Endothelial cell (in vitro differentiated cells): ENCODE measurements around the gene SLC38A8. TPM values are rescaled to one million over a fixed set of nuclear protein-coding genes. Genes with fewer than 3 reads are reported as not detected.
A peak's percentile ranks its signal among the peaks of the same experiment; 100 is the strongest.

Experiments used
- DNase-seq: peaks from one replicate; pipeline ENCODE4 v3.0.0; 2021; ENCODE audit warnings: low spot score
- H3K27ac Mint-ChIP-seq: one replicate; pipeline ENCODE4 v1.8.0; 2021; ENCODE audit warnings: mixed read lengths, inconsistent platforms; ENCODE audit not compliant: unreplicated experiment
- H3K27me3 Mint-ChIP-seq: one replicate; pipeline ENCODE4 v1.8.0; 2021; ENCODE audit warnings: mild to moderate bottlenecking, moderate library complexity, mixed read lengths, inconsistent platforms; ENCODE audit not compliant: unreplicated experiment
- H3K36me3 Mint-ChIP-seq: one replicate; pipeline ENCODE4 v1.8.0; 2021; ENCODE audit warnings: mild to moderate bottlenecking, low read depth, mixed read lengths, inconsistent platforms; ENCODE audit not compliant: unreplicated experiment
- H3K4me1 Mint-ChIP-seq: one replicate; pipeline ENCODE4 v1.8.0; 2021; ENCODE audit warnings: mild to moderate bottlenecking, mixed read lengths, inconsistent platforms; ENCODE audit not compliant: unreplicated experiment
- H3K4me3 Mint-ChIP-seq: one replicate; pipeline ENCODE4 v1.8.0; 2021; ENCODE audit warnings: mild to moderate bottlenecking, mixed read lengths, inconsistent platforms; ENCODE audit not compliant: unreplicated experiment
- H3K9me3 Mint-ChIP-seq: one replicate; pipeline ENCODE4 v1.8.0; 2021; ENCODE audit warnings: mixed read lengths, inconsistent platforms; ENCODE audit not compliant: unreplicated experiment
- total RNA-seq: library from RNA; stranded (reverse); fragmentation: NEBNext Ultra II Directional; extraction: Animal tissue kit (Norgen Biotek cat#: 25700); gene quantifications from one replicate; pipeline ENCODE4 v1.2.1, GENCODE V29; 2021; ENCODE audit not compliant: unreplicated experiment
- TF ChIP-seq, protein P1 (sequence below): fragments of 200-600 bp; sonication (generic); IDR thresholded peaks from one replicate; pipeline ENCODE4 v1.5.0; 2021; ENCODE audit warnings: antibody characterized with exemption; ENCODE audit not compliant: unreplicated experiment

The SLC38A8 gene
- total RNA-seq, 1 donor from 2014 or later: not detected

DNA sequence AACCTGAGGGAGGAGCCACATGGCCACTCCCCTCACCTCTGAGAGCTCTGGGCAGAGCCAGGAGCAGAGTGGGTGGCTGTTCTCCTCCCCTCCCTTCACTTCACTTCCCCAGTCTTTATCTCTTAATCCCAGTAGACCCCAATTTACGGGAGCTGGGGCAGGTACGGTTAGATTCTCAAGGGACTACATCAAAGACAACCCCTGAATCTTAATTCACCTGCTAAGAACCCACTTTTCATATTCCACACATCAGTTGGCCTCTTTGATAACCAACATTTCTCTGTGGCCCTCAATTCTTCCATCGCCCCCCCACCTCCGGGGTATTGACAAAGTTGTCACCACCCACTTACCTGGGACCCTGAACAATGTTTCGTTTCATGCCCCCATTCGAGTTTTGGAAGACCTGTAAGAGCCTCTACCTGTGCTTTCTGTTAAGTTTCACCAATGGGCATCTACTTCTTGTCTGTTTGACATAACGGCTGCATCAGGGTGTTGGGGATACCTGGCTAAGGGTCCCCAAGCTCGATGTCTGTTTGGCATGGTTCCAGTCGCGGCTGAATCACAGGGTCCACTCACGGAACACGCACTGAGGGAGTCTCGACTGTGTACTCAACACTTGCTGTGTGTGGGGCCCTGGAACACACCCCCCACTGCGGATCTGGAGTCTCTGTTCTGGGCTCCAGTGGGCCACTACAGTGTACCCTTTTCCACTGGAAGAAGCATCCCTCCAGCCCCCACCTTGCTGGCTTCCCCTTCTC, 27.8 kb downstream of the SLC38A8 start:
- peaks cover 3% of the 10 kb centered on the region for H3K27me3 Mint-ChIP-seq
- H3K4me1 Mint-ChIP-seq: no peaks in the 10 kb centered on the region
- TF ChIP-seq, protein P1, sequence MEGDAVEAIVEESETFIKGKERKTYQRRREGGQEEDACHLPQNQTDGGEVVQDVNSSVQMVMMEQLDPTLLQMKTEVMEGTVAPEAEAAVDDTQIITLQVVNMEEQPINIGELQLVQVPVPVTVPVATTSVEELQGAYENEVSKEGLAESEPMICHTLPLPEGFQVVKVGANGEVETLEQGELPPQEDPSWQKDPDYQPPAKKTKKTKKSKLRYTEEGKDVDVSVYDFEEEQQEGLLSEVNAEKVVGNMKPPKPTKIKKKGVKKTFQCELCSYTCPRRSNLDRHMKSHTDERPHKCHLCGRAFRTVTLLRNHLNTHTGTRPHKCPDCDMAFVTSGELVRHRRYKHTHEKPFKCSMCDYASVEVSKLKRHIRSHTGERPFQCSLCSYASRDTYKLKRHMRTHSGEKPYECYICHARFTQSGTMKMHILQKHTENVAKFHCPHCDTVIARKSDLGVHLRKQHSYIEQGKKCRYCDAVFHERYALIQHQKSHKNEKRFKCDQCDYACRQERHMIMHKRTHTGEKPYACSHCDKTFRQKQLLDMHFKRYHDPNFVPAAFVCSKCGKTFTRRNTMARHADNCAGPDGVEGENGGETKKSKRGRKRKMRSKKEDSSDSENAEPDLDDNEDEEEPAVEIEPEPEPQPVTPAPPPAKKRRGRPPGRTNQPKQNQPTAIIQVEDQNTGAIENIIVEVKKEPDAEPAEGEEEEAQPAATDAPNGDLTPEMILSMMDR: no peak
- no peak overlapping the region for H3K27ac Mint-ChIP-seq
- H3K4me3 Mint-ChIP-seq: no peak overlapping the region
- DNase-seq: no peak
- no peaks in the 10 kb centered on the region for H3K36me3 Mint-ChIP-seq
- no peaks in the 10 kb centered on the region for H3K9me3 Mint-ChIP-seq

DNA sequence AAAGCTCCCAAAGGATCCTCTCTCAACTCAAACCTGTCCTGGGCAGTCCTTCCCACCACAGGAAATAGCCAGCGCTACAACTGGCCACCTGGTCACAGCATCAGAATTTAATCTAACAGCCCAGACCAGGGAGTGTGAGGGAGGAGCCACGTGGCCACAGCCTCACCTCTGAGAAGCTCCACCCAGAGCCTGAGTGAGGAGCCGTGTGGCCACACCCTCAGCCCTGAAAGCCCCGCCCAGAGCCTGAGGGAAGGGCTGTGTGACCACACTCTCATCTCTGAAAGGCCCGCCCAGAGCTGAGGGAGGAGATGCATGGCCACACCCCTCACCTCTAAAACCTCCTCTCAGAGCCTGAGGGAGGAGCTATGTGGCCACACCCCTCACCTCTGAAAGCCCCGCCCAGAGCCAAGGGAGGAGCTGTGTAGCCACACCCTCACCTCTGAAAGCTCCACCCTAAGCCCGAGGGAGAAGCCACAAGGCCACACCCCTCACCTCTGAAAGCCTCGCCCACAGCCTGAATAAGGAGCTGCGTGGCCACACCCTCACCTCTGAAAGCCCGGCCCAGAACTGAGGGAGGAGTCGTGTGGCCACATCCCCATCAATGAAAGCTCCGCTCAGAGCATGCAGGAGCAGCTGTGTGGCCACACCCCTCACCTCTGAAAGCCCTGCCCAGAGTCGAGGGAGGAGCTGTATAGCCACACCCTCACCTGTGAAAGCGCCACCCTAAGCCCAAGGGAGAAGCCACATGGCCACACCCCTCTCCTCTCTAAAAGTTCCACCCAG, 28.6 kb downstream of the SLC38A8 start:
- no peaks in the 10 kb centered on the region for H3K4me1 Mint-ChIP-seq

DNA sequence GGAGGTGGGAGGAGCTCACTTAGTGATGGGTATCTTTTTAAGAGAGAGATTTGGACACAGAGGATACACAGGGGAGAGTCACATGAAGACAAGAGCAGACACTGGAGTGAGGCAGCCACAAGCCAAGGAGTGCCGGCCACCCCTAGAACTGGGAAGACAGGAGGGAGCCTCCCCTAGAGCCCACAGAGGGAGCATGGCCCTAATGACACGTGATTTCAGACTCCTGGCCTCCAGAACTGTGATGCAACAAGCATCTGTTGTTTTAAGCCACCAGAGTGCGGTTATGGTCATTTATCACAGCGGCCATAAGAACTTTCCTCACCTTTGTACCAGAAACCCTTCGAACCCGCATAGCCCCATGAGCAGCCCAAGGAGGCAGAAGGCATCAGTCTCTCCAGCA, 33.3 kb downstream of the SLC38A8 start:
- Mint-ChIP-seq H3K27ac (no peak overlapping the region), H3K9me3 (no peaks in the 10 kb centered on the region), H3K36me3 (no peaks in the 10 kb centered on the region), H3K4me3 (no peak overlapping the region), H3K4me1 (no peaks in the 10 kb centered on the region), H3K27me3 (peaks cover 6% of the 10 kb centered on the region)
- TF ChIP-seq, protein P1: no peak
- DNase-seq: no peak

More for the DNA sequence above, 28.6 kb downstream of the SLC38A8 start:
- no peaks in the 10 kb centered on the region for H3K36me3 Mint-ChIP-seq
- peaks cover 3% of the 10 kb centered on the region for H3K27me3 Mint-ChIP-seq
- no peak overlapping the region for H3K27ac Mint-ChIP-seq
- H3K9me3 Mint-ChIP-seq: no peaks in the 10 kb centered on the region
- DNase-seq: peak; percentile 24
- no peak overlapping the region for H3K4me3 Mint-ChIP-seq
- TF ChIP-seq, protein P1: no peak

GRCh38 chr16:84007965-84008364, 34.6 kb downstream of the SLC38A8 start:
- Mint-ChIP-seq H3K36me3 (no peaks in the 10 kb centered on the region), H3K27ac (no peak overlapping the region), H3K4me3 (no peak overlapping the region), H3K4me1 (no peaks in the 10 kb centered on the region), H3K9me3 (no peaks in the 10 kb centered on the region), H3K27me3 (peaks cover 6% of the 10 kb centered on the region)
- no peak for DNase-seq
- TF ChIP-seq, protein P1: no peak

- Mint-ChIP-seq H3K27me3 (peaks cover 6% of the 10 kb centered on the region), H3K9me3 (no peaks in the 10 kb centered on the region), H3K4me3 (no peak overlapping the region), H3K4me1 (no peaks in the 10 kb centered on the region), H3K27ac (no peak overlapping the region), H3K36me3 (no peaks in the 10 kb centered on the region)
- DNase-seq: no peak
- TF ChIP-seq, protein P1: no peak
These were observed 35.1 kb downstream of the SLC38A8 start for GRCh38 chr16:84007520-84007919.
